Stimulated activated CD8-positive, alpha-beta memory T cell treated with anti-CD3 and anti-CD28 coated beads, Interleukin-15, amount 100 ng/mL, for 1 hour (primary cell): ENCODE results near the gene HADH.
"Not testable (repeated sequence)": the region's sequence is repeated elsewhere in the genome, so short reads cannot be mapped to it uniquely, and the experiment has no call there.

Source experiments
- DNase-seq: peaks from one replicate; pipeline ENCODE4 v3.0.0-alpha.2; 2020; ENCODE audit warnings: low read depth

Gene HADH

GRCh38 chr4:107996949-107997788, 7.5 kb downstream of the HADH start:
- DNase-seq, result no peak

- DNase-seq, result no peak
These were observed 8.1 kb downstream of the HADH start for GRCh38 chr4:107997794-107998193.

GRCh38 chr4:107999932-108000539, 10.3 kb downstream of the HADH start:
- no peak for DNase-seq

GRCh38 chr4:108001540-108002135, 11.9 kb downstream of the HADH start:
- no peak for DNase-seq

GRCh38 chr4:108003982-108004515, 14.4 kb downstream of the HADH start:
- no peak for DNase-seq

GRCh38 chr4:108004646-108005045, 15.0 kb downstream of the HADH start:
- DNase-seq, result no peak

GRCh38 chr4:108005807-108006206, 16.1 kb downstream of the HADH start:
- DNase-seq, result no peak

- no peak for DNase-seq
These were observed 16.7 kb downstream of the HADH start for GRCh38 chr4:108006361-108006760.

- no peak for DNase-seq
These were observed 18.3 kb downstream of the HADH start for GRCh38 chr4:108007984-108008383.

- DNase-seq, result no peak
These were observed 19.0 kb downstream of the HADH start for GRCh38 chr4:108008721-108009120.

- no peak for DNase-seq
These were observed 20.5 kb downstream of the HADH start for GRCh38 chr4:108010167-108010566.

GRCh38 chr4:108012382-108012781, 22.7 kb downstream of the HADH start:
- not testable (repeated sequence) for DNase-seq

- no peak for DNase-seq
These were observed 23.6 kb downstream of the HADH start for GRCh38 chr4:108013327-108013726.

- DNase-seq, result no peak
These were observed 24.3 kb downstream of the HADH start for GRCh38 chr4:108013955-108014354.

GRCh38 chr4:108018040-108018883, 28.6 kb downstream of the HADH start:
- peak; percentile 83 for DNase-seq

- no peak for DNase-seq
These were observed 29.1 kb downstream of the HADH start for GRCh38 chr4:108018884-108019187.

- DNase-seq, result no peak
These were observed 34.6 kb downstream of the HADH start for GRCh38 chr4:108024085-108024877.

GRCh38 chr4:108024878-108025165, 35.1 kb downstream of the HADH start:
- DNase-seq, result no peak

GRCh38 chr4:108029016-108029720, 39.5 kb downstream of the HADH start:
- no peak for DNase-seq

GRCh38 chr4:108029731-108030130, 40.0 kb downstream of the HADH start:
- DNase-seq, result no peak

GRCh38 chr4:108030332-108030731, 40.6 kb downstream of the HADH start:
- peak; percentile 38 for DNase-seq
